ENCODE data around the gene CYP27B1.

DNA sequence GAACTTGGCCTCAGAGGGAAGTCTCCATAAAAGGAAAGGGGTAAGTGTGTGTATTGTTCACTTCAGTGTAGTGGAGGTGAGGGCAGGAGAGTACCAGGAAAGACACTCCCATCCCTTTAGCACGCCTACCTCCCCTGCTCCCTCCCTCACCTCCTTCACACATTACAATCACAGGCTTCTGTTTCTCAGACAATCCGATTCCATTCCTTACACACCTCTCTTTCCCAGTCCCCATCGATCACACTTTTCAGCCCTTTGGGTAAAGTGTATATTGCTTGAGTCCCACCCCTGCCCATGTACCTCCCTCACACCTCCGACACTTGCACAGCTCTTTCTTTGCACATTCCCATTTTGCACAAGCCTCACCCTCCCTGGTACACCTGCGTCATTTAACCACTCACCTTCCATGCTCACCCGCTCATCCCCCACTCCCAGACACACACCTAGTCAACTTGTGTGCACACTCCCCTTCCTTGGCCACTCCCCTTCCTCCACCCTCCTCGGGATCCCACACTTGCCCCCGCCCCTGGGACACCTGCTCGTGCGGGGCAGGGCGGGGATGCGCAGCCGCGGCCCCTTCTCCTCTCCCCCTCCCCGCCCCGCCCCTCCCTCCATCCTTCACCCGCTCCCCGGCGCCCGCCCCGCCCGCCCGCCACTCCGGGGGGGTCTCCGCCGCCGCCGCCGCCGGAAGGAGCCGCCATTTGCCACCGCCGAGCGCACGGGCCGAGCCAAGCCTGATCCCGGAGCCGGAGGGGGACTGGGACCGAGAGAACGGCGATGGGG, 12.3 kb downstream of the CYP27B1 start, which contains the start of gene MARCHF9:
- TF ChIP-seq, protein P1, sequence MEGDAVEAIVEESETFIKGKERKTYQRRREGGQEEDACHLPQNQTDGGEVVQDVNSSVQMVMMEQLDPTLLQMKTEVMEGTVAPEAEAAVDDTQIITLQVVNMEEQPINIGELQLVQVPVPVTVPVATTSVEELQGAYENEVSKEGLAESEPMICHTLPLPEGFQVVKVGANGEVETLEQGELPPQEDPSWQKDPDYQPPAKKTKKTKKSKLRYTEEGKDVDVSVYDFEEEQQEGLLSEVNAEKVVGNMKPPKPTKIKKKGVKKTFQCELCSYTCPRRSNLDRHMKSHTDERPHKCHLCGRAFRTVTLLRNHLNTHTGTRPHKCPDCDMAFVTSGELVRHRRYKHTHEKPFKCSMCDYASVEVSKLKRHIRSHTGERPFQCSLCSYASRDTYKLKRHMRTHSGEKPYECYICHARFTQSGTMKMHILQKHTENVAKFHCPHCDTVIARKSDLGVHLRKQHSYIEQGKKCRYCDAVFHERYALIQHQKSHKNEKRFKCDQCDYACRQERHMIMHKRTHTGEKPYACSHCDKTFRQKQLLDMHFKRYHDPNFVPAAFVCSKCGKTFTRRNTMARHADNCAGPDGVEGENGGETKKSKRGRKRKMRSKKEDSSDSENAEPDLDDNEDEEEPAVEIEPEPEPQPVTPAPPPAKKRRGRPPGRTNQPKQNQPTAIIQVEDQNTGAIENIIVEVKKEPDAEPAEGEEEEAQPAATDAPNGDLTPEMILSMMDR (IDR thresholded peaks at IDR 0.05 in 2 of 3, conservative IDR thresholded peaks at IDR 0.05 in 1 of 3; ENCODE audit: insufficient read depth in 2 of 3, low read depth in 1 of 3, low read length in 3 of 3) = no peak
- TF ChIP-seq, protein P2, sequence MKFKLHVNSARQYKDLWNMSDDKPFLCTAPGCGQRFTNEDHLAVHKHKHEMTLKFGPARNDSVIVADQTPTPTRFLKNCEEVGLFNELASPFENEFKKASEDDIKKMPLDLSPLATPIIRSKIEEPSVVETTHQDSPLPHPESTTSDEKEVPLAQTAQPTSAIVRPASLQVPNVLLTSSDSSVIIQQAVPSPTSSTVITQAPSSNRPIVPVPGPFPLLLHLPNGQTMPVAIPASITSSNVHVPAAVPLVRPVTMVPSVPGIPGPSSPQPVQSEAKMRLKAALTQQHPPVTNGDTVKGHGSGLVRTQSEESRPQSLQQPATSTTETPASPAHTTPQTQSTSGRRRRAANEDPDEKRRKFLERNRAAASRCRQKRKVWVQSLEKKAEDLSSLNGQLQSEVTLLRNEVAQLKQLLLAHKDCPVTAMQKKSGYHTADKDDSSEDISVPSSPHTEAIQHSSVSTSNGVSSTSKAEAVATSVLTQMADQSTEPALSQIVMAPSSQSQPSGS (CRISPR knock-in tag; IDR thresholded peaks at IDR 0.05) = no peak
- no peak; a peak in 1 of 4 replicates for TF ChIP-seq SIN3A (IDR thresholded peaks at IDR 0.05; ENCODE audit: borderline replicate concordance in 2 of 2, control insufficient read depth in 1 of 2, low read depth in 2 of 2, low read length in 2 of 2)
- TF ChIP-seq SMARCB1 (IDR thresholded peaks at IDR 0.05; ENCODE audit: insufficient read length, low read depth) = no peak
- 0 out of 2 replicates have a peak, but pooled peaks have one; percentile 26 for TF ChIP-seq HDAC2 (IDR thresholded peaks at IDR 0.05)
- no peak for TF ChIP-seq ZNF133 (CRISPR knock-in tag; IDR thresholded peaks at IDR 0.05)
- no peak for TF ChIP-seq CCNT2 (IDR thresholded peaks at IDR 0.05; ENCODE audit: borderline replicate concordance, extremely low read depth, insufficient read length, low read depth, low read length)
- TF ChIP-seq ZNF785 (CRISPR knock-in tag; IDR thresholded peaks at IDR 0.05) = no peak
- TF ChIP-seq SIRT6 (IDR thresholded peaks at IDR 0.05; ENCODE audit: low read depth, low read length) = no peak
- no peak for TF ChIP-seq ATF1 (CRISPR knock-in tag; IDR thresholded peaks at IDR 0.05)
- peak; percentile 30; the same call in 1 of the 2 replicates for TF ChIP-seq ATF1 (tag; IDR thresholded peaks at IDR 0.05)
